H9 (cell line): ENCODE data around the gene ZCCHC7. TPM values are rescaled to one million over a fixed set of nuclear protein-coding genes. Genes with fewer than 3 reads are reported as not detected.

Source experiments
- DNase-seq: peaks from one replicate; pipeline ENCODE4 v3.0.0-alpha.2; 2017
- H2AFZ ChIP-seq: one replicate; pipeline ENCODE4 v1.6.1; 2013; ENCODE audit warnings: mild to moderate bottlenecking, low read length, control low read depth, moderate library complexity
- H2AK5ac ChIP-seq: 2 replicates; pipeline ENCODE4 v1.6.1; 2013; ENCODE audit warnings: low read length, control low read depth, mixed read lengths; ENCODE audit not compliant: insufficient read length
- H2BK120ac ChIP-seq: one replicate; pipeline ENCODE4 v1.6.1; 2013; ENCODE audit warnings: low read depth, mild to moderate bottlenecking, low read length, control low read depth, inconsistent platforms; ENCODE audit not compliant: poor library complexity, severe bottlenecking
- H2BK12ac ChIP-seq: 2 replicates; pipeline ENCODE4 v1.6.1; 2013; ENCODE audit warnings: low read length, control low read depth, mixed read lengths, low read depth; ENCODE audit not compliant: insufficient read length
- H2BK15ac ChIP-seq: 2 replicates; pipeline ENCODE4 v1.6.1; 2013; ENCODE audit warnings: low read depth, low read length, control low read depth
- H2BK20ac ChIP-seq: one replicate; pipeline ENCODE4 v1.6.1; 2013; ENCODE audit warnings: low read depth, mild to moderate bottlenecking, low read length, control low read depth, inconsistent platforms; ENCODE audit not compliant: poor library complexity, severe bottlenecking
- H2BK5ac ChIP-seq: 2 replicates; pipeline ENCODE4 v1.6.1; 2013; ENCODE audit warnings: low read length, control low read depth, mixed read lengths; ENCODE audit not compliant: insufficient read length
- H3K14ac ChIP-seq: 2 replicates; pipeline ENCODE4 v1.6.1; 2013; ENCODE audit warnings: low read length, control low read depth; ENCODE audit not compliant: insufficient read depth
- H3K18ac ChIP-seq: 2 replicates; pipeline ENCODE4 v1.6.1; 2013; ENCODE audit warnings: low read depth, mild to moderate bottlenecking, mixed read lengths, low read length, control low read depth; ENCODE audit not compliant: insufficient read length
- H3K23ac ChIP-seq: 2 replicates; pipeline ENCODE4 v1.6.1; 2013; ENCODE audit warnings: low read length, control low read depth, mixed read lengths, low read depth; ENCODE audit not compliant: insufficient read length
- H3K23me2 ChIP-seq: 2 replicates; pipeline ENCODE4 v1.6.1; 2013; ENCODE audit warnings: low read depth, mild to moderate bottlenecking, mixed read lengths, low read length, control low read depth; ENCODE audit not compliant: insufficient read length, poor library complexity, severe bottlenecking
- H3K27ac ChIP-seq: 2 replicates; pipeline ENCODE4 v1.5.1; 2013; ENCODE audit warnings: low read length, control low read depth, mixed read lengths, low read depth; ENCODE audit not compliant: insufficient read length
- H3K27me3 ChIP-seq: 2 replicates; pipeline ENCODE4 v1.6.1; 2013; ENCODE audit warnings: low read length, control low read depth, inconsistent platforms; ENCODE audit not compliant: insufficient read depth
- H3K4ac ChIP-seq: 2 replicates; pipeline ENCODE4 v1.6.1; 2013; ENCODE audit warnings: low read depth, mild to moderate bottlenecking, control low read depth, inconsistent platforms, low read length, moderate library complexity
- H3K4me1 ChIP-seq: 2 replicates; pipeline ENCODE4 v1.6.1; 2013; ENCODE audit warnings: low read length, control low read depth, inconsistent platforms; ENCODE audit not compliant: insufficient read depth
- H3K4me2 ChIP-seq: 2 replicates; pipeline ENCODE4 v1.6.1; 2013; ENCODE audit warnings: low read length, control low read depth, mixed read lengths; ENCODE audit not compliant: insufficient read length, insufficient read depth
- H3K56ac ChIP-seq: 2 replicates; pipeline ENCODE4 v1.6.1; 2013; ENCODE audit warnings: low read depth, mild to moderate bottlenecking, mixed read lengths, low read length, control low read depth; ENCODE audit not compliant: insufficient read length
- H3K79me1 ChIP-seq: 2 replicates; pipeline ENCODE4 v1.6.1; 2013; ENCODE audit warnings: low read depth, mild to moderate bottlenecking, moderate library complexity, low read length, control low read depth, inconsistent platforms; ENCODE audit not compliant: insufficient read depth, poor library complexity, severe bottlenecking
- H3K79me2 ChIP-seq: 2 replicates; pipeline ENCODE4 v1.6.1; 2013; ENCODE audit warnings: low read length, control low read depth, inconsistent platforms; ENCODE audit not compliant: insufficient read depth
- H3K9ac ChIP-seq: 2 replicates; pipeline ENCODE4 v1.6.1; 2013; ENCODE audit warnings: low read length, control low read depth, mixed read lengths; ENCODE audit not compliant: insufficient read length; ENCODE audit errors: extremely low read depth
- H3K9me3 ChIP-seq: one replicate; pipeline ENCODE4 v1.6.1; 2013; ENCODE audit warnings: low read depth, low read length, inconsistent platforms; ENCODE audit not compliant: control insufficient read depth
- H3T11ph ChIP-seq: one replicate; pipeline ENCODE4 v1.6.1; 2013; ENCODE audit warnings: mild to moderate bottlenecking, low read length, control low read depth, inconsistent platforms
- H4K20me1 ChIP-seq: one replicate; pipeline ENCODE4 v1.6.1; 2013; ENCODE audit not compliant: control insufficient read depth, insufficient read length, insufficient read depth
- H4K5ac ChIP-seq: 2 replicates; pipeline ENCODE4 v1.6.1; 2013; ENCODE audit warnings: low read depth, mild to moderate bottlenecking, mixed read lengths, low read length, control low read depth; ENCODE audit not compliant: insufficient read length
- H4K8ac ChIP-seq: replicated peaks from 2 replicates; pipeline ENCODE4 v1.6.1; 2013; ENCODE audit warnings: low read length, control low read depth, mixed read lengths, low read depth; ENCODE audit not compliant: insufficient read length
- H4K91ac ChIP-seq: 2 replicates; pipeline ENCODE4 v1.6.1; 2013; ENCODE audit warnings: low read depth, mild to moderate bottlenecking, moderate library complexity, mixed read lengths, low read length, control low read depth; ENCODE audit not compliant: insufficient read length
- H3K27ac Mint-ChIP-seq, 3 experiments: 2 replicates in 2 of 3; 3 replicates in 1 of 3; pipeline ENCODE4 v1.8.0; 2020 to 2021; ENCODE audit warnings: mixed read lengths in 3 of 3, mild to moderate bottlenecking in 1 of 3, moderate library complexity in 1 of 3
- H3K27me3 Mint-ChIP-seq: 2 replicates; pipeline ENCODE4 v1.8.0; 2021; ENCODE audit warnings: low read depth, mild to moderate bottlenecking, moderate library complexity, mixed read lengths
- H3K36me3 Mint-ChIP-seq, 3 experiments: 2 replicates in 2 of 3; 3 replicates in 1 of 3; pipeline ENCODE4 v1.8.0; 2020 to 2021; ENCODE audit warnings: low read depth in 3 of 3, mixed read lengths in 3 of 3; ENCODE audit not compliant: insufficient read depth in 1 of 3
- H3K4me1 Mint-ChIP-seq, 2 experiments: 2 replicates each; pipeline ENCODE4 v1.8.0; 2020; ENCODE audit warnings: mixed read lengths in 2 of 2
- H3K4me3 Mint-ChIP-seq, 2 experiments: 2 replicates in 1 of 2; 3 replicates in 1 of 2; pipeline ENCODE4 v1.8.0; 2020 to 2021; ENCODE audit warnings: mild to moderate bottlenecking in 2 of 2, mixed read lengths in 2 of 2, moderate library complexity in 1 of 2
- H3K9me3 Mint-ChIP-seq, 2 experiments: 2 replicates in 1 of 2; 3 replicates in 1 of 2; pipeline ENCODE4 v1.8.0; 2020; ENCODE audit warnings: mild to moderate bottlenecking in 2 of 2, mixed read lengths in 2 of 2, moderate library complexity in 1 of 2
- CTCF ChIP-seq: fragments of 200-600 bp; sonication (generic); conservative IDR thresholded peaks from 3 replicates; pipeline ENCODE4 v1.8.0; 2021; ENCODE audit warnings: antibody characterized with exemption, mild to moderate bottlenecking
- total RNA-seq: library from RNA; stranded (reverse); gene quantifications from 2 replicates; pipeline ENCODE4 v1.2.1, GENCODE V29; 2021

Gene ZCCHC7
- total RNA-seq, 1 experiment from 2014 or later, result 20.3 TPM

GRCh38 chr9:37192803-37193202, 72.4 kb downstream of the ZCCHC7 start:
- DNase-seq, result no peak
- Histone ChIP-seq H2BK5ac (no peak overlapping the region), H4K20me1 (no peaks in the 10 kb centered on the region), H4K8ac (no peak overlapping the region), H3K79me2 (no peaks in the 10 kb centered on the region), H2BK120ac (no peak overlapping the region), H3K23ac (no peak overlapping the region), H3K9me3 (no peaks in the 10 kb centered on the region), H2AFZ (no peak overlapping the region), H2AK5ac (no peak overlapping the region), H3K4me1 (peaks cover 3% of the 10 kb centered on the region; the same call in 1 of the 2 replicates), H3K4me2 (no peak overlapping the region), H2BK20ac (no peak overlapping the region), H3K9ac (no peak overlapping the region), H3K14ac (no peak overlapping the region), H4K91ac (no peak overlapping the region), H3K23me2 (no peaks in the 10 kb centered on the region), H3K27ac (no peak overlapping the region), H3K56ac (no peak overlapping the region), H4K5ac (no peak overlapping the region), H2BK12ac (no peak overlapping the region), H3K4ac (no peak overlapping the region), H3K79me1 (no peaks in the 10 kb centered on the region), H2BK15ac (no peak overlapping the region), H3T11ph (no peak overlapping the region), H3K18ac (no peak overlapping the region), H3K27me3 (no peaks in the 10 kb centered on the region)
- Mint-ChIP-seq H3K4me3 (no peak overlapping the region), H3K27ac (peak overlapping the region in 1 of 3 experiments; percentile 80; a peak in 2 of 7 replicates), H3K36me3 (peaks cover 6 to 15% (median 6%) of the 10 kb centered on the region in 3 experiments), H3K9me3 (peaks cover 0 to 3% of the 10 kb centered on the region in 2 experiments; a peak in 3 of 5 replicates), H3K27me3 (no peaks in the 10 kb centered on the region), H3K4me1 (peaks cover 41 to 67% of the 10 kb centered on the region in 2 experiments)
- TF ChIP-seq CTCF, result no peak
